Gastrocnemius medialis (tissue), 4 donors: ENCODE measurements around the gene INPPL1.

Source experiments
- POLR2A ChIP-seq, 2 donors: fragments of 450-650 bp; IDR thresholded peaks; one replicate each; pipeline ENCODE4 v1.6.1; 2017; ENCODE audit warnings: antibody characterized with exemption in 2 of 2, mild to moderate bottlenecking in 2 of 2, moderate library complexity in 2 of 2
- TF ChIP-seq, protein P1 (sequence below), 5 experiments: fragments of 450-650 bp in 3 of 5; fragments of 200-600 bp in 2 of 5; sonication (generic) in 2 of 5; IDR thresholded peaks in 4 of 5; conservative IDR thresholded peaks in 1 of 5; 1 replicate in 4 of 5; 2 replicates in 1 of 5; pipeline ENCODE4 v1.5.1; 2016 to 2019; ENCODE audit warnings: antibody characterized with exemption in 5 of 5, mild to moderate bottlenecking in 3 of 5, moderate library complexity in 3 of 5

DNA sequence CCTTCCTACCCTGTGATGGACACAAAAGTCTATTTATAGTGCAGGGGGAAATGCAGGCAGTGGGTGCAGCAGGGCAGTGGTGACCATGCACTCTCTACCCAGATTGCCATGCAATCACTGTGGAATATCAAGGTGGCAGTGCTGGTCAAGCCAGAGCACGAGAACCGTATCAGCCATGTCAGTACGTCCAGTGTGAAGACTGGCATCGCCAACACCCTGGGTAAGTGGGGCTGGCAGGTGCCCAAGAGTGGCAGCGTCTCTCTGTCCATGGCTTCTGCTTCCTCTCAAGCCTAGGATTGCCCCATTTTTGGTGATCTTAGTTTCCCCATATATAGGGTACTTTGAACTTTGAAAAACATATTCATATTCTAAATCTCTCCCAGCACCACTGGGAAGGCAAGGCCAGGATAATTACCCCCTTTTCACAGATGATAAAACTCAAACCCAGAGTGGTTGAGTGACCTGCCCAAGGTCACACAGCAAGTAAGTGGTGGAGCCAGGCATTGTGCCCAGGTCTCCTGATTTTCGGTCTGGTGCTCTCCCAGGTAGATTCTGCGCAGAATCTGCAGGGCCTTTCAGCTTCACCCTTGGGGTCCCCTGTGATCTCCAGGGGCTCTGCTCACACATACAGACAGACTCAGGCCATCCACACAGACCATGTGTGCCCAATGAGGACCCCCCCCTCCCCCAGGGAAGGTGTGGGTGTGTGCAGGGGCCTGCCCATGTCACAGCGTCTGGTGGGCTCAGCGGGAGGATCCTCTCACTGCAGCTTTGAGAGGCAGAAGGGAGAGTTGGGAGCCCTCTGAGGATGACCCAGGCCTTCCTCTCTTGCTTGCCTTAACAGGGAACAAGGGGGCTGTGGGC, 7.1 kb downstream of the INPPL1 start:
- TF ChIP-seq POLR2A (IDR thresholded peaks at IDR 0.05), result no peak
- TF ChIP-seq, protein P1, sequence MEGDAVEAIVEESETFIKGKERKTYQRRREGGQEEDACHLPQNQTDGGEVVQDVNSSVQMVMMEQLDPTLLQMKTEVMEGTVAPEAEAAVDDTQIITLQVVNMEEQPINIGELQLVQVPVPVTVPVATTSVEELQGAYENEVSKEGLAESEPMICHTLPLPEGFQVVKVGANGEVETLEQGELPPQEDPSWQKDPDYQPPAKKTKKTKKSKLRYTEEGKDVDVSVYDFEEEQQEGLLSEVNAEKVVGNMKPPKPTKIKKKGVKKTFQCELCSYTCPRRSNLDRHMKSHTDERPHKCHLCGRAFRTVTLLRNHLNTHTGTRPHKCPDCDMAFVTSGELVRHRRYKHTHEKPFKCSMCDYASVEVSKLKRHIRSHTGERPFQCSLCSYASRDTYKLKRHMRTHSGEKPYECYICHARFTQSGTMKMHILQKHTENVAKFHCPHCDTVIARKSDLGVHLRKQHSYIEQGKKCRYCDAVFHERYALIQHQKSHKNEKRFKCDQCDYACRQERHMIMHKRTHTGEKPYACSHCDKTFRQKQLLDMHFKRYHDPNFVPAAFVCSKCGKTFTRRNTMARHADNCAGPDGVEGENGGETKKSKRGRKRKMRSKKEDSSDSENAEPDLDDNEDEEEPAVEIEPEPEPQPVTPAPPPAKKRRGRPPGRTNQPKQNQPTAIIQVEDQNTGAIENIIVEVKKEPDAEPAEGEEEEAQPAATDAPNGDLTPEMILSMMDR (IDR thresholded peaks at IDR 0.05 in 4 of 5, conservative IDR thresholded peaks at IDR 0.05 in 1 of 5), result no peak
